Measurements from ENCODE around the gene NCAM1.

Gene NCAM1

GRCh38 chr11:113160808-113161124 is 199.5 kb downstream of the NCAM1 start:
- CTCF ChIA-PET: no interaction called here
- DNase-seq (ENCODE audit: extremely low spot score): no peak
- no peak for TF ChIP-seq CTCF (IDR thresholded peaks at IDR 0.05; ENCODE audit: control extremely low read depth, extremely low read depth, low read depth, missing control alignments)
- POLR2A ChIA-PET: no interaction called here

- TF ChIP-seq CTCF (IDR thresholded peaks at IDR 0.05; ENCODE audit: control extremely low read depth, extremely low read depth, low read depth, missing control alignments): no peak
- ChIA-PET CTCF (no interaction called here), POLR2A (no interaction called here)
- DNase-seq (ENCODE audit: extremely low spot score): no peak
Observed at GRCh38 chr11:113161711-113162591, 200.7 kb downstream of the NCAM1 start.

- TF ChIP-seq CTCF (IDR thresholded peaks at IDR 0.05; ENCODE audit: control extremely low read depth, extremely low read depth, low read depth, missing control alignments): no peak
- no peak for DNase-seq (ENCODE audit: extremely low spot score)
- POLR2A ChIA-PET: no interaction called here
- CTCF ChIA-PET: no interaction called here
Observed at GRCh38 chr11:113162592-113162962, 201.4 kb downstream of the NCAM1 start.

- no peak for DNase-seq (ENCODE audit: extremely low spot score)
- POLR2A ChIA-PET: no interaction called here
- CTCF ChIA-PET: no interaction called here
- TF ChIP-seq CTCF (IDR thresholded peaks at IDR 0.05; ENCODE audit: control extremely low read depth, extremely low read depth, low read depth, missing control alignments): no peak
Observed at GRCh38 chr11:113163291-113164030, 202.2 kb downstream of the NCAM1 start.

GRCh38 chr11:113166280-113166679 is 205.1 kb downstream of the NCAM1 start:
- no peak for TF ChIP-seq CTCF (IDR thresholded peaks at IDR 0.05; ENCODE audit: control extremely low read depth, extremely low read depth, low read depth, missing control alignments)
- ChIA-PET CTCF (no interaction called here), POLR2A (interaction anchor here (0.7 kb wide), 1 partner anchor 200 kb away, joined by 3 read pairs; no protein-coding TSS in a partner anchor)
- DNase-seq (ENCODE audit: extremely low spot score): no peak

GRCh38 chr11:113167599-113167998 is 206.4 kb downstream of the NCAM1 start:
- ChIA-PET POLR2A (no interaction called here), CTCF (interaction anchor here (1.1 kb wide), 1 partner anchor 373 kb away, joined by 3 read pairs; no protein-coding TSS in a partner anchor)
- no peak for TF ChIP-seq CTCF (IDR thresholded peaks at IDR 0.05; ENCODE audit: control extremely low read depth, extremely low read depth, low read depth, missing control alignments)
- DNase-seq (ENCODE audit: extremely low spot score): no peak

All from GM10248 (cell line).